ENCODE results near the gene TMSB15A. TPM values are rescaled to one million over a fixed set of nuclear protein-coding genes. Genes with fewer than 3 reads are reported as not detected.
"Not testable (repeated sequence)": the region's sequence is repeated elsewhere in the genome, so short reads cannot be mapped to it uniquely, and the experiment has no call there.

TMSB15A gene
- total RNA-seq = not detected

GRCh38 chrX:102515975-102516941 is at the start of gene TMSB15A:
TMSB15A (minus strand) TSS chrX:102516739.
- DNase-seq (ENCODE audit: low spot score) (peak; percentile 82), ATAC-seq (peak; percentile 91)
- intact Hi-C loops (cut with DNase I) = no loop called here

GRCh38 chrX:102560423-102561068 is 44.0 kb upstream of the TMSB15A start:
- DNase-seq (ENCODE audit: low spot score) (no peak), ATAC-seq (no peak)
- intact Hi-C loops (cut with DNase I) = no loop called here

- no peak for DNase-seq (ENCODE audit: low spot score)
- ATAC-seq = no peak
- intact Hi-C loops (cut with DNase I) = no loop called here
Measured at GRCh38 chrX:102558607-102559006, 42.1 kb upstream of the TMSB15A start.

DNA sequence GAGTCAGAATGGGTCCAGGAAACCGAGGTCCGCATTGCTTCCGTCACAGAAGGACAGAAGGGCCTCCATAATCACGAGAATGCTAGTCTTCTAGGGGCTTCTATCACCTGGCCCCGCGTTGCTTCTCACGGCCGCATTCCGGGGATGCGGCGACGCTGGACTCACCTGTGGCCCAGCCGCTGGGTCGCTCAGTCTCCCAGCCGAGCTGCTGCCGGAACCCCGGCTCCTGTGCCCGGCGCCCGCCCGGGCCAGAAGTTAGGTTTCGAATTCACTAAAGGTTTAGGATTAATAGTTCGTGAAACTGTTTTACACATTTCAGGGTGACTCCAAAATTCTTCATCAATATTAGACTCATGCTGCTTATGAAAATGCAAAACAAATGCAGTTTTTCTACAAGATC is 31.7 kb upstream of the TMSB15A start:
- intact Hi-C loops (cut with DNase I) = no loop called here
- no peak for DNase-seq (ENCODE audit: low spot score)
- ATAC-seq = no peak

DNA sequence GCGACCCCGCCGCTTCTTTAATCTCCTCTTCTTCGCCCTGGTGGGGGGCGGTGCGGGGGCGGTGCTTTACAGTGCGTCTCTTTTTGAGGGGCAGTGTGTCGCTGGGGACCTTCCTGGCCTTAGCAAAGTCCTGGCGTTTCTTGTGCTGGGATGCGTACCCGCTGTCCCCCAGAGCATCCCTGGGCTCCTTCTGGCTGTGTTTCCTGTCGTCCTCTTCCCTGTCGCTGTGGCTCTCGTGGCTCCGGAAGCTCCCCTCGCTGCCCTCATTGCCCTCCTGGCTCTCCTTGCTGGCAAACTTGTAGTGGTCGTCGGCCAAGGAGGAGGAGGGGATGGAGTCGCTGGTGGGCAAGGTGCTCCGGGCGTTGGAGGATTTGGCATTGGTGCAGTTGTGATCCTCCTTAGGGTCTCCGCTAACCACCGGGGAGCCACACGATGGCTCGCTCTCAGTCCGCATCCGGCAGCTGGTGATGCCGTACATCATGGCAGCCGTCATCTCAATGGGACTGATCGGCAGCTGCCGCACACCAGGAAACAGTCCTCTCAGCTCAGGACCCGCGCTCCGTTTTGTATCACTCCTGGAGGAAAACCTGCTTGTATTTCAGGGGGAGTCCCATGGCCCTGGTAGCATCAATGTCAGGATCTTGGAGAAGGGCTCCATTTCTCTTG is 30.4 kb upstream of the TMSB15A start:
- DNase-seq (ENCODE audit: low spot score) (no peak), ATAC-seq (no peak)
- intact Hi-C loops (cut with DNase I) = no loop called here

GRCh38 chrX:102546175-102546574 is 29.6 kb upstream of the TMSB15A start:
- DNase-seq (ENCODE audit: low spot score); ATAC-seq; intact Hi-C loops (cut with DNase I): not testable (repeated sequence)

DNA sequence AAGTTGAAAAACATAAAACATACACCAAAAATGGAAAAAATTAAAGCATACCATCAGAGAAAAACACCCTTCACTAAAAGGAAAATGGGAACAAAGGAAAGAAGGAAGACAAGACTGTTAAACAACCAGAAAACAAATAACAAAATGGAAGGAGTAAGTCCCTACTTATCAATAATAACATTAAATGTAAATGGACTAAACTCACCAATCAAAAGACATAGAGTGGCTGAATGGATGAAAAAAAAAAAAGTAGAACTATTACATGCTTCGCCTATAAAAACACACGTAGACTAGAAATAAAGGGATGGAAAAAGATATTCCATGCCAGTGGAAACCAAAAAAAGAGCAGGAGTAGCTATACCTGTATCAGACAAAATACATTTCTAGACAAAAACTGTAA is 19.4 kb upstream of the TMSB15A start:
- ATAC-seq (no peak), DNase-seq (ENCODE audit: low spot score) (no peak)
- intact Hi-C loops (cut with DNase I) = no loop called here

DNA sequence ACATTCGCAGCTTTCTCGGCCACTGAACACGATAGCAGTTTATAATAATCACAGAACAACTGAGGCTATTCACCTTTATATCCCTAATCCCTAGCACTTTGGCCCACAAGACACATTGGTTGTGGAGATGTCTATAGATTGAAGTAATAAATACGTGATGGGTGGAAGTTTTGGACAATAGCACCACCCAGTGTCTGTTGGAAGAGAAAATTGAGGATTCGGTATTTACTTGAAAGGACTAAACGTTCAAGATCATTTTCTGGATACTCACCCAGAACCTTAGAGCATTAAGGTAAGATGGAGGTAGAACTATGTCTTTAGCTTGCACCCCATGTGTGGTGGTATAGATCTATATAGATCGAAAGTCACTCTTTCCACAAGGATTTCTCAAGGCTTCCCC is 787 bp upstream of the TMSB15A start:
- peak; percentile 43 for ATAC-seq
- DNase-seq (ENCODE audit: low spot score) = no peak
- intact Hi-C loops (cut with DNase I) = no loop called here

- DNase-seq (ENCODE audit: low spot score) (no peak), ATAC-seq (no peak)
- intact Hi-C loops (cut with DNase I) = no loop called here
Measured at GRCh38 chrX:102514536-102514935, 2.0 kb downstream of the TMSB15A start.

- intact Hi-C loops (cut with DNase I) = no loop called here
Measured at GRCh38 chrX:102498732-102499131, 17.8 kb downstream of the TMSB15A start.

DNA sequence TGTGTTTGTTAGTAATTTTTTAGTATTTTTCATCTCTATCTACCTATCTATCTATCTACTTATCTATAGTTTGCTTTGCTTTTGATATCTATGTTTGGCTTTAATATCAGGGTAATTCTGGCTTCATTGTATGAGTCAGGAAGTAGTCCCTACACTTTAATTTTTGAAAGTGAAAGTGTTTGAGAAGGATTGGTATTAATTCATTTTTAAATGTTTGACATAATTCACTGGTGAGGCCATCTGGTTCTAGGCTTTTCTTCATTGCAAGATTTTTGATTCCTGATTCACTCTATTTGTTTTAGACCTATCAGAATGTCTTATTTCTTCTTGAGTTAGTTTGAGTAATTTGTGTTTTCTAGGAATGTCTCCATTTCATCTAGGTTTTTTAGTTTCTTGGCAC is 24.8 kb downstream of the TMSB15A start:
- no peak for ATAC-seq
- intact Hi-C loops (cut with DNase I) = no loop called here
- no peak for DNase-seq (ENCODE audit: low spot score)

More at GRCh38 chrX:102498732-102499131, 17.8 kb downstream of the TMSB15A start:
- ATAC-seq = no peak
- DNase-seq (ENCODE audit: low spot score) = no peak

DNA sequence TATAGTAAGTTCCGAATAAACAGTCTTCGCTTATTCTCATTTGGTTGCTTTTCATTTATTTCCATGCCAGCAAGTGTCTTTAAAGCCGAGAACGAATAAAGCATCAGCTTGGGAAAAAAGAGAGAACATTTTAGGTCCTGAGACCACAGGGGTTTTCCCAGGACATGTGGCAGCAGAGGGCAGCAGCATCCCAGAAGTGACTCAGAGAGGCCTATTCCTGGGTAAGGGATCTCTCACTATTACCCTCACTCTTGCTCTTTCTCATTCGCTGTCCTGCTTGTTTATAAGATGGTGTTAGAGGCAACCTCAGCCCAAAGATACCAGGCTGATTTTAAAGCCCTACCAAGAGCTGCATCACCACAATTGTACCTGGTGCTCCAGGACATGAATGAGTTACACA is 37.8 kb downstream of the TMSB15A start:
- ATAC-seq = peak; percentile 46
- intact Hi-C loops (cut with DNase I); DNase-seq (ENCODE audit: low spot score): not testable (repeated sequence)

DNA sequence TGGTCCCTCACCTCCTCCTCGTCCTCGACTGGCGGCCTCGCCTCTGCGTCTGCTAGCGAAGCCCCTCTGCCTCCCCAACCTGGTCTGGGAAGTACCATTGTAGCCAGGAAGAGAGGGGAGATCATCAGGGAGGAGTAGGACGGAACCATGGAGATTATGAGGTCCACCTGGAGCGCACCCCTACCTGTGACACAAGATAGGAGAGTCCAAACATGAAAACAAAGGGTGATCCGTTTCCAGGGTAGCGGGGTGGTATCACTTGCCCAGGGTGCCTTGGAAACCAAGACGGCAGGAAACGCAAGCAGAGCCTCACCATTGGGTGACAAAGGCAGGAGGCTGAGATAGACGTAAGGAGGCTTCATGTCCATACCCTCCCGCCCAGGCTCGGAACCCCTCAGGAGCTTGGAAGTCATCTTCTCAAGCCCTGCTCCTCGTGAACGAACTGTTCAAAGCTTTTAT is 44.7 kb downstream of the TMSB15A start, which contains the start of gene TCP11X2:
TCP11X2 (minus strand) TSS at position 51 of the 459 bp plus-strand sequence.
- DNase-seq (ENCODE audit: low spot score); intact Hi-C loops (cut with DNase I); ATAC-seq: not testable (repeated sequence)

GRCh38 chrX:102470215-102470614 is 46.3 kb downstream of the TMSB15A start:
- intact Hi-C loops (cut with DNase I); DNase-seq (ENCODE audit: low spot score); ATAC-seq: not testable (repeated sequence)

Other genes starting within 250 kb of the TMSB15A start
- not detected for gene NXF2B, start 76.7 kb downstream of the TMSB15A start, total RNA-seq
- gene TCP11X2, start 44.9 kb downstream of the TMSB15A start, total RNA-seq = not detected
- 7.4 TPM for gene ARMCX5, start 82.8 kb upstream of the TMSB15A start, total RNA-seq
- 26.7 TPM for gene GPRASP1, start 134.7 kb upstream of the TMSB15A start, total RNA-seq
- 14.4 TPM for gene GPRASP2, start 195.7 kb upstream of the TMSB15A start, total RNA-seq
- gene GPRASP3, start 204.0 kb upstream of the TMSB15A start, total RNA-seq = 7.4 TPM

Measured in sciatic nerve (tissue), 2 donors.